Measurements from ENCODE around the gene SLC6A6.

DNA sequence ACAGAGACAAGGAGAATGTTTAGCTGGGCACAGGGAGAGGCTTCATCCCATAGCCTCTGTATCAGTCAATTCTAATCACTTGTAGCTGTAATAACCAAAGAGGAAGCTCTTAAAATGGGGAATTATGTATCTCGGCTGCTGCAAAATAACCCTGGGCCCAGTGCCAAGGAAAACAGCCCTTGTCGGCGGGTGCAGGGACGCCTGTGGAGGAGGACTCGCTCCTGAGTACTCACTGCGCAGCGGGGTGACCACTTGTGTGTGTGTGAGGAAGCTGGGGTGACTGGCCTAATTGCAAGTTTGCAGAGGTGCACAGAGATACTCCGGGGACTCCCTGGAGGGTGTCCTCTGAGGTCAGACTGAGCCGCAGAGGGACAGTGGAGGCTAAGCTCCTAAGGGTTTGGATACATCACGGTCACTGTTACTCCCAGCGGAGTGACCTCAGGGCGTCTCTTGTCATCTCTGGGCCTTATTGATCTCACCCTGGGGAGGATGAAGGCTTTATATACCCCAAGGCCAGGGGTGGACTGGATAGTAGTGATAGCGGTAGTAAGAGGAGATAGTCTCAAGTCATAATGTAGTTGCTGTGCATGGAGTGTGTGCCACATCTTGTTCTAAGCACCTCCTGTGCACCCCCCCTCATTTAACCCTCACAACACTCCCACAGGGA is 37.2 kb downstream of the SLC6A6 start:
- TF ChIP-seq, protein P1, sequence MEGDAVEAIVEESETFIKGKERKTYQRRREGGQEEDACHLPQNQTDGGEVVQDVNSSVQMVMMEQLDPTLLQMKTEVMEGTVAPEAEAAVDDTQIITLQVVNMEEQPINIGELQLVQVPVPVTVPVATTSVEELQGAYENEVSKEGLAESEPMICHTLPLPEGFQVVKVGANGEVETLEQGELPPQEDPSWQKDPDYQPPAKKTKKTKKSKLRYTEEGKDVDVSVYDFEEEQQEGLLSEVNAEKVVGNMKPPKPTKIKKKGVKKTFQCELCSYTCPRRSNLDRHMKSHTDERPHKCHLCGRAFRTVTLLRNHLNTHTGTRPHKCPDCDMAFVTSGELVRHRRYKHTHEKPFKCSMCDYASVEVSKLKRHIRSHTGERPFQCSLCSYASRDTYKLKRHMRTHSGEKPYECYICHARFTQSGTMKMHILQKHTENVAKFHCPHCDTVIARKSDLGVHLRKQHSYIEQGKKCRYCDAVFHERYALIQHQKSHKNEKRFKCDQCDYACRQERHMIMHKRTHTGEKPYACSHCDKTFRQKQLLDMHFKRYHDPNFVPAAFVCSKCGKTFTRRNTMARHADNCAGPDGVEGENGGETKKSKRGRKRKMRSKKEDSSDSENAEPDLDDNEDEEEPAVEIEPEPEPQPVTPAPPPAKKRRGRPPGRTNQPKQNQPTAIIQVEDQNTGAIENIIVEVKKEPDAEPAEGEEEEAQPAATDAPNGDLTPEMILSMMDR (IDR thresholded peaks at IDR 0.05): no peak
- TF ChIP-seq EP300 (IDR thresholded peaks at IDR 0.05; ENCODE audit: borderline replicate concordance in 1 of 2, low read depth in 1 of 2, low read length in 1 of 2): peak in 1 of 2 experiments; percentile 54; a peak in 1 of 4 replicates
- TF ChIP-seq FOXJ3 (CRISPR knock-in tag; IDR thresholded peaks at IDR 0.05): no peak; the same call in 1 of the 2 replicates

All from SK-N-SH (cell line).